Keratinocyte (primary cell): Measurements from ENCODE around the gene SLC25A30.
"Not testable (repeated sequence)": the region's sequence is repeated elsewhere in the genome, so short reads cannot be mapped to it uniquely, and the experiment has no call there.

ENCODE experiments used
- CTCF ChIP-seq, 3 experiments: IDR thresholded peaks in 1 of 3; conservative IDR thresholded peaks in 1 of 3; optimal IDR thresholded peaks in 1 of 3; 2 replicates in 2 of 3; 3 replicates in 1 of 3; pipeline versions ENCODE3 to v1.5.1; 2011; ENCODE audit warnings: low read length in 3 of 3, mild to moderate bottlenecking in 3 of 3, moderate library complexity in 2 of 3, control low read depth in 1 of 3, inconsistent platforms in 1 of 3; ENCODE audit not compliant: insufficient read depth in 2 of 3; ENCODE audit errors: extremely low read depth in 1 of 3
- EZH2 ChIP-seq: IDR thresholded peaks from one replicate; pipeline ENCODE4 v1.6.1; 2012; ENCODE audit warnings: inconsistent platforms, mild to moderate bottlenecking, low read length, moderate library complexity

- TF ChIP-seq CTCF (optimal IDR thresholded peaks at IDR 0.05 in 1 of 3, IDR thresholded peaks at IDR 0.05 in 1 of 3, conservative IDR thresholded peaks at IDR 0.05 in 1 of 3; ENCODE audit: extremely low read depth in 1 of 3, insufficient read depth in 2 of 3, low read length in 3 of 3); EZH2: not testable (repeated sequence)
Observed at GRCh38 chr13:45376651-45377050, 41.5 kb downstream of the SLC25A30 start.
